Fibroblast of upper back skin (primary cell): ENCODE data around the gene ATP6V0B.

Experiments used
- DNase-seq: peaks from one replicate; pipeline ENCODE4 v3.0.0-alpha.2; 2013

The ATP6V0B gene

DNA sequence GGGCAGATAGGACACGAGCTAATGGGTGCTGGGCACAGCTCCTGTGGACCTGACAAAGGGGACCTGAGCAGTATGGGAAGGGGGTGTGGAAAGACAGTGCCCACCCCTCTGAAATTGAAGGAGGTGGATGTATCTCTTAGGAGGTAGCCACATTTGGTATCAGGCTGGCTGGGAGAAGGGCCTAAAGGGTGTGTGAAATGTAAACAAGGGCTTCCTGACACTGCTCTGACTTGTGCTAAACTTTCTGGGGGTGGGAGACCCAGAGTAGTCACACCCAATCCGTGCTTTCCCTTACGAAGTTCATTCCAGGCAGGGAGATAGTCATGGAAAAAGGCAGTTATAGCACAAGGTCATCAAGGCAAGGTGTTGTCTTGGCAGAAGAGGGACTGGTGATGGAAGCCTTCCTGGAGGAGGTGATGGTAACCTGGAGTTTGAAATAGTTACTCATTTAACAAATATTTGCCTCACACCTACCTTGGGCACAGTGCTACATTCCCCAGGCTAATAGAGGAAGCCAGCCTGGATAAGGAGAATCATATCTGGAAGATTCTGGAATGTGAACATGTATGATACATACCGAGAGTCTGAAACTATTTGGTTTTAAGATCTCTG, 11.3 kb downstream of the ATP6V0B start:
- no peak for DNase-seq

DNA sequence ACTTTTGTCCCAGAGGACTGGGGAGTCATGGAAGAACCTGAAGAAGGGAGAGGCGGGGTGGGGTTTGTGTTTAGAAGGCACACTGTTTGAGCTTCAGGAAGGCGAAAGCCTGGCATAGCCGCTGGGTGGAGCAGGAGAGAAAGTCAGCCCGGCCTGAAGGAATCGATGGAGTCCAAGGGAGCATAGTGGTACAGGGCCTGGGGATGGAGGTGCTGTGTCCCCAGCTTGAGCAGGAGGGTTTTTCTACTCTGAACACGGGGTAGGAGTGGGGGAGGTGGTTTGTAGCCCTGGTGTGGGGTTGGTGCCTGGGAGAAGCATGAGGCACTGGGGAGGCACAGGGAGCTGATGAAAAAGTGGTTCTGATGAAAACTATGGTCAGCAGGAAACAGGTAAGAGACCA, 12.0 kb downstream of the ATP6V0B start:
- DNase-seq = no peak

DNA sequence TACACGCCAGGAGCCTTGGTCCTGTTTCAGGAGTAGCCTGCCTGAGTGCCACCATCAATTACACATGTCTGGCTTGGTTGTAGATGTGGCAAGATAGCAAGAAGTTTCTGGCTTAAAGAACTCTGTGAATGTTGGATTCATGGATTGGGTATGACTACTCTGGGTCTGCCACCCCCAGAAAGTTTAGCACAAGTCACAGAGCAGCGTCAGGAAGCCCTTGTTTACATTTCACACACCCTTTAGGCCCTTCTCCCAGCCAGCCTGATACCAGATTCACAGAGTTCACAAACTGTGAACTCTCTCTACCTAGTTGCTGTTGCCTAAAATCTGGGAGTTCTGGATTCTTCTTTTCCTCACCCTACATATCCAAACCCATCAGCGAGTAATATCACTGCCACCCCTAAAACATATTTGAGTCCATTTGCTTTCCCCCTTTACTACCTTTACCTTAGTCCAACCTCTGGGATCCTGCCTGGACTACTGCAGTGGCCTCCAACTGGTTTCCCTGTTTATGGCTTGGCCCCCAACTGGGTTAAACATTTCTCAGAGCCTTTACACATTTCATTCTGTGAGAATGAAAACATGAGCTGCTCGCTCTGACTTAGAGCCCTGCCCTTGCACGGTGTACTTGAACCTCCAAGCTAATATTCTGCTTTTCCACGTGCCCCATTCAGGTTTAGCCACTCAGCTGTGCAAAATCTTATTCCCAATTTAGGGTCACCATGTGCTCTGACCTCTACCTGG, 12.6 kb downstream of the ATP6V0B start:
- DNase-seq = no peak

DNA sequence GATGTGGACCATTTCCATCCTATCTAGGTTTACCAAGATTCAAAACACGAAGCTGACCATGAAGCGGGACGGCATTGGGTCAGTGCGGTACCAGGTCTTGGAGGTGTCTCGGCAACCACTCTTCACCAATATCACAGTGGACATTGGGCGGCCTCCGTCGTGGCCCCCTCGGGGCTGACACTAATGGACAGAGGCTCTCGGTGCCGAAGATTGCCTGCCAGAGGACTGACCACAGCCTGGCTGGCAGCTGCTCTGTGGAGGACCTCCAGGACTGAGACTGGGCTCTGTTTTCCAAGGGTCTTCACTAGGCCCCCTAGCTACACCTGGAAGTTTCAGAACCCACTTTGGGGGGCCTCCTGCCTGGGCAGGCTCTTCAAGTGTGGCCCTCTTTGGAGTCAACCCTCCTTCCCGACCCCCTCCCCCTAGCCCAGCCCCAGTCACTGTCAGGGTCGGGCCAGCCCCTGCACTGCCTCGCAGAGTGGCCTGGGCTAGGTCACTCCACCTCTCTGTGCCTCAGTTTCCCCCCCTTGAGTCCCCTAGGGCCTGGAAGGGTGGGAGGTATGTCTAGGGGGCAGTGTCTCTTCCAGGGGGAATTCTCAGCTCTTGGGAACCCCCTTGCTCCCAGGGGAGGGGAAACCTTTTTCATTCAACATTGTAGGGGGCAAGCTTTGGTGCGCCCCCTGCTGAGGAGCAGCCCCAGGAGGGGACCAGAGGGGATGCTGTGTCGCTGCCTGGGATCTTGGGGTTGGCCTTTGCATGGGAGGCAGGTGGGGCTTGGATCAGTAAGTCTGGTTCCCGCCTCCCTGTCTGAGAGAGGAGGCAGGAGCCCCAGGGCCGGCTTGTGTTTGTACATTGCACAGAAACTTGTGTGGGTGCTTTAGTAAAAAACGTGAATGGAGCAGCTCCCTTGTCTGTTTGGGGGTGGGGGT, 15.8 kb downstream of the ATP6V0B start:
- no peak for DNase-seq

DNA sequence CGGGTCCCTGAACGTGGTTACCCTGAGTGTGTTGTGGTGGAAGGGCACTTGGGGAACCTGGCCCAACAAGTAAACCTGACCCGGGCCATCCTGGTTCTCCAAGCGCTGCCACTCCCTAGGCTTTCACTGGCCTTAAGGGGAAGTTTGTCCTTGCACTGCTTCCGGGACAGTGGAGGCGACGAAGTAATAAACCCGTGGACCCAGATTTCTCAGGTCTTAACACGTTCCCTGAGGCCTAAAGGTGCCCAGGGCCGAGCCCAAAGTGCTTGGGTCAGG, 16.4 kb downstream of the ATP6V0B start:
- no peak for DNase-seq

DNA sequence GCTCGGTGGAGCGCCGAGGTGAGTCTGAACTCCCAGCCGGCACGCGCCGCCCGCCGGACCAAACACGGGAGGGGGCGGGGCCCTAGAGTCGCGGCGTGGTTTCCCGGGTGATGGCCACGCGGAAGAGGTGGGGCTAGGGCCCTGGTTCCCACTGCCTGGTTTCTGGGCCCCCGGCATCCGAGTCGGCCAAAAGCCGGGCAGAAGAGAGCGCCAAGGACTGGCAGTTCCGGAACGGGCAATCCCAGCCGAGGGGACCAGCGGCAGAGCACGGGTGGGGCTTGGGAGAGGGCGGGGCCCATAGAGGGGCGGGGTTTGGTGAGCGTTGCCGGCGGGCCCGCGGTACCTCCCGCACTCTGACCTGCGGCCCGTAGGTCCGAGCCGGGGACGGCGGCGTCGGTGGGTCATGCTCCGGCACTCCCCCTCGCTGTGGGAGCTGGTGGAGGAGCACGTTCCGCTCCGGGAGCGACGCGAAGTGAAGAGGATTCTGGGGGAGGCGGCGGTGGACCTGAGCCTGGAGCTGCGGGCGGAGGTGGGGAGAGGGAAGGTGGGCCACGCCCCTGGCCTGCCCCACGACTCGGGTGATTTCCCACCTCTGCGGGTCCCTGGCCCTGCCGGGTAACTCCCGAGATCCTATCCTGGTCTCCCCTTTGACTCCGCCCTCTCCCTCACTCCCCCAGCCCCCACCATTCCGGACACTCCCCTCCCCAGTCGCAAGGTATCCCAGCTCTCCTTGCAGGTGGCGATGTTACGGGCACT, 16.9 kb downstream of the ATP6V0B start, which contains the start of gene CCDC24:
Gene CCDC24 (plus strand): TSS at position 124 of the 756 bp plus-strand sequence. CDS start 280 bp downstream, at position 404.
- DNase-seq = peak; percentile 73

DNA sequence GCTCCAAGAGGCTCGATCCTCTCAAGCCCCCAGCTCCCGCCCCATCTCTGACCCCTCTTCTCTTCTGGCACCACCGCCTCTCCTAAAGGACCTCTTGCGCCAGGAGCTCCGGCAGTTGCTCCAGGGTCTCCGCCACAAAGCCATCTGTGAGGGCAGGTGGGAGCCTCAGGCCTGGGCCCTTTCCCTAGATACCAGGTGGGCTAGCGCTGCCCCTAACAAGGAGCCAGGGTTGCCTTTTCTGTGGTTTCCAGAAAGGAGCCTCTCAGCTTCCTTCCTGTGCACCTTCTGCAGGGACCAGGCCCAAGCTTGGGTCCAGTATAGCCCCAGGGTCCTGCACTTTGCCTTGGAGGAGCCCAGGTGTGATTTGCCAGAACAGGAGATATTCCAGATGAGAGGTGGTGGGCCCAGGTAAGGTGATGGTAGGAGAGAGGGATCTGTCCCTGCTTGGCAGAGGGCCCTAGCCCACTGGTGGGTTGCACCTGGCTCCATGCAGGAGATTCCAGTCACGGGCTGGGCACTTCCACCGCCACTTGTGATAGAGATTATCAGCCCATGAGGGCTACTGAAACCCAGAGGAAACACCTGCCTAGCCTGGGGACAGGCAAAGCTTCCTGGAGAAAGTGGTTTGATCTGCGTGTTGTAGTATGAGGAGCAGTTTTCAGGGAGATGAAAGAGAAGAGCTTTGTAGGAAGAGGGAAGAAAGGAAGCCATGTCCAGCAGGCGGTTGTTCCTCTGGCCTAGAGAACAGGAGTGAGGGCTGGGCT, 17.7 kb downstream of the ATP6V0B start:
- no peak for DNase-seq

DNA sequence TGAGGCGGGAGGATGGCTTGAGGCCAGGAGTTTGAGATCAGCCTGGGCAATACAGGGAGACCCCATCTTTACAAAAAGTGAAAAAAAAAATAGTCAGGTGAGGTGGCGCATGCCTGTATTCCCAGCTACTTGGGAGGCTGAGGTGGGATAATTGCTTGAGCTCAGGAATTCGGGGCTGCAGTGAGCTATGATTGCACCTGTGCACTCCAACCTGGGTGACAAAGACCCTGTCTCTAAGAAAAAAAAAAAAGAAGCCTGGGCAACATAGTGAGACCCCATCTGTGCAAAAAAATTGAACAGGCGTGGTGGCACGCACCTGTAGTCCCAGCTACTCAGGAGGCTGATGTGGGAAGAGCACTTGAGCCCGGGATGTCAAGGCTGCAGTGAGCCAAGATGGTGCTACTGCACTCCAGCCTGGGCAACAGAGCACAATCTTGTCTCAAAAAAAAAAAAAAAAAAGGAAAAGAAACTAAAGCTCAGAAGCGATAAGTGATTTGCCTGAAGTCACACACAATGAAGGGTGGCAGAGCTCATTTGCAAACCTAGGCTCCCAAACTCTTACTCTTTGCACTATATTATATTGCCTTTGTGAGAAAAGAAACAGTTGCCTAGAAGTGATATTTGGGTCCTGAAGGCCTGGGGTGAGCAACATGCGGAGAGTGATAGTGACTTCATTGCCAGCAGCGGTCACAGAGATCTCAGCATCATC, 18.6 kb downstream of the ATP6V0B start:
- DNase-seq = no peak

DNA sequence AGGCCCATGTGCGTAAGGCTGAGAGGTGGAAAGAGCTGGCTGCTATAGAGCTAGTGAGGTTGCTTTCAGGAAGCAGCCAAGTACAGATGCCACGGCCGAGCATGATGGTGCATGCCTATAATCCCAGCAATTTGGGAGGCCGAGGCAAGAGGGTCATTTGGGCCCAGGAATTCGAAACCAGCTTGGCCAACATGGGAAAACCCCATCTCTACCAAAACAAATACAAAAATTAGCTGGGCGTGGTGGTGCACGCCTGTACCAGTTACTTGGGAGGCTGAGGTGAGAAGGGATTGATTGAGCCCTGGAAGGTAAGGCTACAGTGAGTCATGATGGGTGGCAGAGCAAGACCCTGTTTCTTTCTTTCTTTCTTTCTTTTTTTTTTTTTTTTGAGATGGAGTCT, 19.3 kb downstream of the ATP6V0B start:
- DNase-seq = no peak

DNA sequence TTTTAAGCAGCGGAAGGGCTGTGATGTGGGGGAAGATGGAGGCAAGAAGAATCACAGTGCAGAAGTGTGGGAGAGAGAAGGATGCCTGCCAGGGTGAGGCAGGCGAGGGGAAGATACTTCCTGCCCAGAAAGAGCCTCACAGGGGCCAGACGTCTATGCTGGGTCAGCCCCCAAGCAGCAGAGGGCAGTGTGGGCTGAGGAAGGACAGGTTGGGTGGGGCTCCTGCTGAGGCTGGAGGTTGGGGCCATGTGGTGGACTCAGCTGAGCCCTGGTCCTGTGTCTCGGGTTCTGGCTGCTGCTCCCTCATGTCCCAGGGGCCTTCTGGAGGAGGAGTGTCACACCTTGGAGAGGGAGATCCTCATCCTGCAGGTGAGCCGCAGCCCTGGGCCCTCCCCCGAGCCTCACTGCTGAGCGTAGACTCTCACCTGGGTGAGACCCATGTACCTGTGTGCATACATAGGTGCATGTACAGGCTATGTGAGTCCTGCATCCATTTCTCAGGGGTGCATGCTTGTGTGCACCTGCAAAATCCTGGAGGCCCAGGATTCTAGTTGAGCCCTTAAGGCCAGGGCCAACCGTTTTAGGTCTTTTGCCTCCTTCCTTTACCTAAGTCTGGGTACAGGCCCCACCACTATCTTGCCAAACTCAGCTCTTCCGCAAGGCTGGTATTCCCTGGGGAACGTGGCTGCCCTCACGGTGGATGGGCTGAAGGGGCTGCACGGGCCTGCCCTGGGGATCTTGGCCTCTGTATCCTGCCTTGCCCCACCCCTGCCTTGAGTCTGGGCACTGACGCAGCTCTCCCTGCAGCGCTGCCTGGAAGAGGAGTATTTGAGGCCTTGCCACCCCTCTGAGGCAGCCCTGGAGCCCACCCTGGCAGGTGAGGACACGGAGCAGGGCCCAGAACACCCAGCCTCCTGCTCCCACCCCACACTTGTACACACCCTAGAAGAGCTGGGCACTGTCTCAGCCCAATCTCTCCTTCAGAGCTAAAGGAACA, 20.3 kb downstream of the ATP6V0B start:
- DNase-seq = no peak

DNA sequence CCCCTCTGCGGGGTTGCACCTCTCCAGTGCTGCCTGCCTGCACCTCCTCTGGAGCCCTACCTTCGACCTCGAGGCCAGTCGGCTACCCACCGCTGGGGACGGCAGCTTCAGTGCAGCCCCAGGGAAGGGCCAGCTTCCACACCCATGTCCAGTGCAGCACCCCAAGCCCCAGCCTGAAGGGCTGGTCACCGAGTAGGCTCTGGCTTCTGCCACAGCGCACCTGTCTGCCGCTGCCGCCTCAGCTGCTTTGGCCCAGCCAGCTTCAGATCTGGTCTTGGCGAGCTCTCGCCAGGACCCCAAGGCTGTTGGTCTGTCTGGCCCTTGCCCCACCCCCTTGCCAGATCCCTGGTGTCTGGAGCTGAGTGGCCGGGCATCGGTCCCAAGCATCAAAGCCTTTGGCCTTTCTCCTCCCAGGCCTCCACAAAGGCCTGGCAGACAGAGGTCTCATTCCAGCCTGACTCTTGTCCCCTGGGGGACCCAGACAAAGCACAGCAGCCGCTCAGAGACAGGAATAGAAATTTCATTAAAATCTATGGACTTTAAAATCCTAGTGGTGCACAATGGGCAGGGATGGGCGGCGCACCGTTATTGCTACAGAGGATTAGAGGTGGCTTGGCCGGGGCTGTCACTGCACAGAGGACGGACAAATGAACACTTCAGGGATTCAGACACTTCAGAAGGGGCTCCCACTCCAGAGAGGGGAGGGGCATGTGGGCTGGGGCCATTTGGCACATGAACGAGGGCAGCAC, 21.4 kb downstream of the ATP6V0B start:
- no peak for DNase-seq

DNA sequence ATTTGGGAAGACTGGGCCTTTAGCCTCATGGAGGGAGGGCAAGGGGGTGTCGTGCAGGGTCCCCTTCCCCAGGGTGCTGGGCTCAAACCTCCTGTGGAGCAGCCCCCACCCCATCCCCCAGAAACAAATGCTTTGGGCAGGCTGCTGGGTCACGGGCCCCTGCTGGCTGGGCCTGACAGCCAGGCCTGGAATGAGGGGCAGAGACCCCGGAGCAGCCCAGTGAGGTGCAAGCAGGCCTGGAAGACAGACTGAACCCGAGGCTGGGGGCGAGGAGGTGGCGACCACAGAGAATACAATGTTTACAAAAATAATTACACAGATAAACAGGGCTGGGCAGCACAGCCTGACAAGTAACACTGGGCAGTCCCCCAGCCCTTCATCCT, 22.0 kb downstream of the ATP6V0B start:
- DNase-seq = no peak

DNA sequence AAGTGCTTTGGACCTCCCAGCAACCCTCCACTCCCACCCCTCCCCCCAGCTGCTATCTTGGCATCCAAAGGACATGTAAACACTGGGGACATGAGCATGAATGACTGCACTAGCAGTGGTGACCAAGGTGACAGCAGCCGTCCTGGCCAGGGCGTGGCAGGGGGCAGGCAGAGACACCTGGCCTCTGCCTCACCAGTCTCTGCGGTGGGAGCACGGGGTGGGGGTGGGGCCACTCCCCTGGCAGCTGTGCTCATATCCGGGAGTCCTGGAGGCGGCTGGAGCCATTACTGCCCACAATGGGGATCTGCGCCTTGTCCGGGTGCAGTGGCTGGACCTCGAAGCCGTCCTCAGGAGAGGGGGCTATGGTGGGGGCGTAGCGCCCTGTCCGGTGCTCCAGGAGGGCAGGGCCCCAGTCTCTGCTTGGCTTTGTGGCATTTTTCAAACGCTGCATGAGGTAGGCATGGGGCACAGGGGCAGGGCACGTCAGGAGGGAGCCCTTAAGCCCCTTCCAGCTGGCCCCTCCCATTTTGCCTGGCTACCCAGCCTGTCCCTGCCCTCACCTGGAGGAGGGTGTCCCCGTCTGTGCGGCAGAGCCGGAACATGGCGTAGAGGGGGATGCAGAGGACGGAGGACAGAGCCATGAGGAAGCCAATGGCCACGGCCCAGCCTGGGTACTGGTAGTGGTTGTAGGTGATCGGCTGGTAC, 22.7 kb downstream of the ATP6V0B start:
- DNase-seq = no peak

DNA sequence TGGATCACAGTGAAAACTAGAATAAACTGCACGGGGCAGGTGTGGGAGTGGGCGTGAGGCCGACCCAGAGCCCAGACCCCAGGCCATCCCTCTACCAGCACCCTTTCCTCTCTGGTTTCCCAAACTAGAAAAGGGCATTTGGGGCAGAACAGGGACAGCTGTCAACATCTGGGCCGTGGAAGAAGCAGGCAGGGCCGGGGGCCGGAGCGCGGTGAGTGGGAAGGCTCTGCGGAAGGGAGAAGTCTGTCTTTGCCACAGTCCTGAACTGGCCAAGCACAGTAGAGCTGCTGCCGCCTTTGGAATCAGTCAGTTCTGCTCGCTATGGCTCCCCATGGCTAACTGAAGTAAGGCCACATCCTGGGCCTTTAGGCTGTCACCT, 23.2 kb downstream of the ATP6V0B start:
- DNase-seq = no peak

DNA sequence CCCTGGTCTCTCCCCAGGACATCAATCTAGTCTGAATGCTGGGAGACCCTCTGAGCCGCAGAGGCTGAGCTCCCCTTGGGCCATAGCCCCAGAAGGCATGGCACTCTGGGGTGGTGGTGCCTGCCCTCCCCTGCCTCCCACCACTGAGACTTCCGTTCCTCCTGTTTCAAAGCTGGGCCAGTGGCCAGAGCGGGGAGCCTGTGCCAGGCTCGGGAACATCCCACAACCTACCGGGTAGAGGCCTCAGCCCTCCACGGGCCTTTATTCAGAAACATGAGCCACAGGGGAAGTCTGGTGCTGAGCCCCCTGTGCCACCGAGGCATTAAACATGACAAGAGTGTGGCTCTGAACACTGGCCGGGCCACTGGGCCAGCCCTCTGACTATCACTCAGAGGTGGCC, 24.7 kb downstream of the ATP6V0B start:
- DNase-seq = no peak

DNA sequence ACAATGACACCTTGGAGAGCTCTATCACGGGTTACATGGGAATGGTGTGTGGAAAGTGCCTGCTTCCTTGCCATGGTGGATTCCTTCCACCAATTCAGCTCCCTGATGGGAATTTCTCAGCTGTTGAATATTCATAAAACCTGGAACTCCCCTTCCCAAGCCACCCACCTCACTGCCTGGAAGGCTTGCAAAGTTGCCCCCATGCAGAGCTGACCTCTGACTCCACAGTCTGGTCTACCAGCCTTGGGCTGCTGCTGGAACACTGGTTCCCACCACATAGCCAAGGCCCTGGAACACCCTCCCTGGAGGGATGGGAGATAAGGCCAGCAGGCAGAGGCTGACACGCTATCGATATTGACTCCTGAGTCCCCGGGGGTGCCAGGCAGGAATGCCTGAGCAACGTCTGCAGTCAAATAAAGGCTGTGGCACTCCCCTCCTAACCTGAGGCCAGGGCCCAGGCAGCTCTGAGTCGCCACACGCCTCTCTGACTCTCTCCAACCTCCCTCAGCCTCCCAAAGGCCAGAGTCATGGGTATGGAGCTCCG, 25.4 kb downstream of the ATP6V0B start:
- DNase-seq = no peak

DNA sequence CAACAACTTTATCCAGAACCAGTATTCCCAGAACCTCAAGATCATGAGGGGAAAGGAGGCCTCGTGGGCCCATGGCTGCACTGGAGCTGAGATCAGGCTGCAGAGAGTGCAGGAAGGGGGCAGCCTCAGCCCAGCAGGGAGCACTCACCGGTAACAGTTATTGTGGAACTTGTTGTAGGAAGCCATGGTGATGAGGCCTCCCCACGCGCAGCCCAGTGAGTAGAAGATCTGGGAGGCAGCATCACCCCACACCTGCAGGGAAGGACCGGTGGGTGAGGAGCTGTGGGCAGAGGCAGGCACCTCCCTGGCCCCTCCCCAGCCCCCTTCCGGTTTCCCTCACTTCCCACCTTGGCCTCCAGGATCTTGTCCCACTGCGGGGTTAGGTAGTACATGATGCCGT, 27.4 kb downstream of the ATP6V0B start:
- no peak for DNase-seq

DNA sequence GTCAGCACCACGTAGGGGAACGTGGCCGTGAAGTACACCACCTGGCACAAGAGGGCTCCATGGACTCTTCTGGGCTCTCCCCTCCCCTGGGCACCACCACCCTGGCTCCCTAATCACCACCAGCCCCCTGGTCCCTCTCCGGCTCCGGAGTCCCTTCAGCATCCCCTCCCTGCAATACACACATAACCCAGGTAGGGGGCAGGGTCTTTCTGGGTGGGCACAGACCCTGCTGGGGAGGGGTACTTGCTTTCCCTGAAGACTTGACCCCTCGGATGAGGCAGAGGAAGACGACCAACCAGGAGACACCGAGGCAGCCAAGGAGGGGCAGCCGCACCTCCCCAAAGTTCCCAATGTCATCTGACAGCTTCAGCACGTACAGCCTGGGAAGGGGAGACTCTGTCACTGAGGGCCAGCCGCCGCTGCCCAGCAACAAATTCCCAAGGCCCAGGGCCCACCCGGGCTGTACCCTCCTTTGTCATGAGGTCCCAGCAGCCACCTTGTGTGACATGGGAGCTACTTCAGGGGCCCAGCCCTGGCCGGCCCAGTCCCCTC, 27.9 kb downstream of the ATP6V0B start:
- DNase-seq = no peak
